ENCODE results near the gene TADA3.

TADA3 gene

DNA sequence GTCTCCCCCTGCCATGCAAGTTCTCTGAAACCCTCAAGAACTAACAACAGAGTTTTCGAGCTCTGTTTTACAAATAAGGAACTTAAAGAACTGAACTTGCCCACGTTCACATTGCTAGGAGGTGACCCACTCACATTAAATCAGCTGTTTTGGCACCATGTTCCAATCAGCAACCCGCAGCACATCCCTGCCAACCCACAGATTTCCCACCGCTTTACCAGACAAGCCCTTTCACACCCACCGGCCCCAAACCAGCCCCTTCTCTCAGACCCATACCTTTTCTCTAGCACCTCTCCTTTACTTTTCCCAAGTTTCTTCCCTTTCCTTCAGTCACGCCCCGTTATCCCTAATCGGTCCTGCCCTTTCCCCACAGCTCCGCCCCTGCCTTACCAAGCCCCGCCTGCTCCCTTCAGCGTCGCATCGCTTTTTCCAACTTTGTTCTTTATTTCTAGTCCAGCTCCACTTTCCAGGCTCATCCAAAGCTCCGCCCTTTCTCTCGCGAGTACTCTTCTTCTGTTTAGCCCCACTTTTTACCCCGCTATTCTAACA, 61.5 kb downstream of the TADA3 start:
- DNase-seq, result peak in 2 of 56 donors; percentile 69 to 92
